HepG2 (cell line): ENCODE data around the gene MTFR1L. TPM values are rescaled to one million over a fixed set of nuclear protein-coding genes. Genes with fewer than 3 reads are reported as not detected.

Source experiments
- CHCHD3 ChIP-seq: sonication (generic); formaldehyde crosslinking; IDR thresholded peaks from 2 replicates; pipeline ENCODE4 v1.8.0; 2022; ENCODE audit warnings: mild to moderate bottlenecking, missing genetic modification reagents, moderate library complexity
- ESRRA ChIP-seq: sonication (generic); formaldehyde crosslinking; IDR thresholded peaks from 2 replicates; pipeline ENCODE4 v1.5.1; 2020; ENCODE audit warnings: mild to moderate bottlenecking, low read depth, missing genetic modification reagents
- FOXO4 ChIP-seq: sonication (generic); formaldehyde crosslinking; conservative IDR thresholded peaks from 2 replicates; pipeline ENCODE4 v1.8.1; 2023; ENCODE audit warnings: missing genetic modification reagents
- GABPA ChIP-seq, 2 experiments: IDR thresholded peaks; 2 replicates each; pipeline ENCODE4 v1.6.1; 2011 to 2016; ENCODE audit warnings: low read depth in 2 of 2, low read length in 1 of 2, missing biosample characterization in 1 of 2, missing genetic modification characterization in 1 of 2
- MTF1 ChIP-seq: sonication (generic); formaldehyde crosslinking; IDR thresholded peaks from 2 replicates; pipeline ENCODE4 v1.5.0; 2020; ENCODE audit warnings: missing genetic modification reagents
- PITX1 ChIP-seq: sonication (generic); formaldehyde crosslinking; IDR thresholded peaks from 2 replicates; pipeline ENCODE4 v1.5.1; 2020; ENCODE audit warnings: mild to moderate bottlenecking, missing genetic modification reagents
- SKI ChIP-seq: fragments of 450-650 bp; IDR thresholded peaks from one replicate; pipeline ENCODE4 v1.6.1; 2018; ENCODE audit warnings: mild to moderate bottlenecking; ENCODE audit not compliant: partially characterized antibody
- ZBED4 ChIP-seq: sonication (generic); formaldehyde crosslinking; IDR thresholded peaks from 2 replicates; pipeline ENCODE4 v1.4.0; 2020; ENCODE audit warnings: missing genetic modification reagents, borderline replicate concordance
- ZBTB25 ChIP-seq: IDR thresholded peaks from 2 replicates; pipeline ENCODE4 v1.6.1; 2018; ENCODE audit warnings: missing genetic modification reagents
- ZHX2 ChIP-seq, 2 experiments: sonication (generic) in 1 of 2; formaldehyde crosslinking in 1 of 2; IDR thresholded peaks; 2 replicates each; pipeline versions ENCODE4 v1.6.1 to v1.9.0; 2014 to 2022; ENCODE audit warnings: antibody characterized with exemption in 1 of 2, borderline replicate concordance in 1 of 2, inconsistent platforms in 1 of 2, low read depth in 1 of 2, missing genetic modification reagents in 1 of 2
- ZNF101 ChIP-seq: sonication (generic); formaldehyde crosslinking; IDR thresholded peaks from 2 replicates; pipeline ENCODE4 v1.4.0; 2020; ENCODE audit warnings: mild to moderate bottlenecking, low read depth, missing genetic modification reagents, borderline replicate concordance
- ZNF337 ChIP-seq: sonication (generic); formaldehyde crosslinking; IDR thresholded peaks from 2 replicates; pipeline ENCODE4 v1.5.1; 2020; ENCODE audit warnings: missing genetic modification reagents, low read depth, mild to moderate bottlenecking, borderline replicate concordance
- ZNF614 ChIP-seq: IDR thresholded peaks from 2 replicates; pipeline ENCODE4 v1.6.1; 2018; ENCODE audit warnings: missing biosample characterization, missing genetic modification reagents, inconsistent platforms, borderline replicate concordance
- ZSCAN12 ChIP-seq: sonication (generic); formaldehyde crosslinking; IDR thresholded peaks from 2 replicates; pipeline ENCODE4 v1.9.0; 2021; ENCODE audit warnings: mild to moderate bottlenecking, missing genetic modification reagents
- polyA plus RNA-seq, 8 experiments: library from polyadenylated mRNA; depleted of rRNA in 3 of 8; stranded (reverse) in 7 of 8; unstranded in 1 of 8; fragments of >200 nt; fragmentation: Illumina TruSeq in 4 of 8; extraction: Trizol in 4 of 8; gene quantifications; 2 replicates each; pipeline versions ENCODE4 v1.2.1 to v1.2.3, GENCODE V29; 2011 to 2016; ENCODE audit warnings: low read depth in 4 of 8, missing spikeins in 1 of 8, mixed read lengths in 1 of 8; ENCODE audit not compliant: insufficient read depth in 1 of 8
- total RNA-seq, 5 experiments: library from RNA; depleted of rRNA; stranded (reverse); fragments of >200 nt; fragmentation: Illumina TruSeq; extraction: Trizol; gene quantifications; 2 replicates each; pipeline ENCODE4 v1.2.3, GENCODE V29; 2016; ENCODE audit warnings: low read depth in 1 of 5

Gene MTFR1L
- total and polyA plus RNA-seq, 2 of the 13 experiments (the other 11 are each of a cell fraction or from before 2014, with no cell fraction given), result 38.0 to 55.7 TPM

GRCh38 chr1:25820247-25821111, 725 bp downstream of the MTFR1L start (continued):
- TF ChIP-seq ZBED4 (CRISPR knock-in tag), result no peak
- peak; percentile 75; the same call in 1 of the 2 replicates for TF ChIP-seq ESRRA (CRISPR knock-in tag)
- no peak for TF ChIP-seq MTF1 (CRISPR knock-in tag)
- TF ChIP-seq CHCHD3 (CRISPR knock-in tag), result no peak
- TF ChIP-seq ZHX2 (IDR thresholded peaks at IDR 0.05; ENCODE audit: low read depth), result no peak
- TF ChIP-seq ZHX2 (CRISPR knock-in tag; IDR thresholded peaks at IDR 0.05; ENCODE audit: borderline replicate concordance), result no peak
- TF ChIP-seq ZNF614 (CRISPR knock-in tag), result no peak
- TF ChIP-seq PITX1 (CRISPR knock-in tag), result 0 out of 2 replicates have a peak, but pooled peaks have one; percentile 31
- TF ChIP-seq ZNF337 (CRISPR knock-in tag), result peak; percentile 67; the same call in 1 of the 2 replicates
- peak; percentile 21 for TF ChIP-seq SKI
- no peak for TF ChIP-seq GABPA (IDR thresholded peaks at IDR 0.05; ENCODE audit: low read depth, low read length)
- no peak for TF ChIP-seq GABPA (CRISPR knock-in tag; IDR thresholded peaks at IDR 0.05; ENCODE audit: low read depth)
- TF ChIP-seq ZNF101 (CRISPR knock-in tag), result no peak
- no peak for TF ChIP-seq ZBTB25 (CRISPR knock-in tag)
- TF ChIP-seq FOXO4 (CRISPR knock-in tag), result no peak
- no peak for TF ChIP-seq ZSCAN12 (CRISPR knock-in tag)
